K562 (cell line): ENCODE measurements around the gene EIF4G2. TPM values are rescaled to one million over a fixed set of nuclear protein-coding genes. Genes with fewer than 3 reads are reported as not detected.

Source experiments
- polyA plus RNA-seq, 8 experiments: library from polyadenylated mRNA; depleted of rRNA in 4 of 8; stranded (reverse) in 5 of 8; unstranded in 3 of 8; fragments of >200 nt; fragmentation: Nextera tagmentation in 2 of 8; fragmentation: Illumina TruSeq in 1 of 8; extraction: Ambion mirVana in 2 of 8; extraction: Trizol in 1 of 8; gene quantifications; 2 replicates each; pipeline versions ENCODE4 v1.2.1 to v1.2.3, GENCODE V29; 2011 to 2014; ENCODE audit warnings: inconsistent platforms in 1 of 8, missing spikeins in 1 of 8
- small RNA-seq: library from RNA; depleted of rRNA; stranded (forward); fragments of <200 nt; gene quantifications from one replicate; pipeline ENCODE3, GENCODE V24; 2014
- total RNA-seq, 7 experiments: library from RNA; depleted of rRNA in 6 of 7; stranded (reverse); fragments of >200 nt in 6 of 7; fragmentation: Illumina TruSeq in 2 of 7; extraction: Trizol in 2 of 7; gene quantifications; 2 replicates each; pipeline versions ENCODE4 v1.2.1 to v1.2.3, GENCODE V29; 2011 to 2021; ENCODE audit warnings: low replicate concordance in 1 of 7

Gene EIF4G2
- total and polyA plus RNA-seq, 9 of the 15 experiments (the other 6 are each of a cell fraction or from before 2014, with no cell fraction given) = 206 to 790 (median 646) TPM

Small RNA genes within 50 kb of the gene (small RNA-seq; reads per million reads assigned to genes)
- gene SNORD97 = not detected

Other genes starting within 250 kb of the EIF4G2 start
- not detected in 2 replicates for gene LYVE1, start 240.3 kb downstream of the EIF4G2 start, total RNA-seq (2014; rRNA removed)
- gene LYVE1, start 240.3 kb downstream of the EIF4G2 start, total RNA-seq (2014; rRNA removed; fragmentation: Illumina TruSeq; extraction: Trizol) = 0.07 and 0.32 TPM in 2 replicates
- gene LYVE1, start 240.3 kb downstream of the EIF4G2 start, total RNA-seq (2015; rRNA removed; fragmentation: Illumina TruSeq; extraction: Trizol) = 0.14 and 0.34 TPM in 2 replicates
- gene LYVE1, start 240.3 kb downstream of the EIF4G2 start, total RNA-seq (2021) = 0.13 and 0.27 TPM in 2 replicates
- gene LYVE1, start 240.3 kb downstream of the EIF4G2 start, polyA plus RNA-seq (2011; rRNA removed) = 0.42 and 1.1 TPM in 2 replicates
- 0.10 and 0.12 TPM in 2 replicates for gene LYVE1, start 240.3 kb downstream of the EIF4G2 start, polyA plus RNA-seq (2014; fragmentation: Illumina TruSeq; extraction: Trizol)
- gene LYVE1, start 240.3 kb downstream of the EIF4G2 start, polyA plus RNA-seq (2014; fragmentation: Nextera tagmentation; extraction: Ambion mirVana) = under 1 TPM; 0.06 to 0.27 TPM
- gene LYVE1, start 240.3 kb downstream of the EIF4G2 start, polyA plus RNA-seq (2014; rRNA removed) = 0.05 and 0.13 TPM in 2 replicates
- 0.04 TPM in 1 of 2 replicates, not detected in the other for gene IRAG1, start 115.2 kb downstream of the EIF4G2 start, total RNA-seq (2014; rRNA removed)
- 0.07 and 0.22 TPM in 2 replicates for gene IRAG1, start 115.2 kb downstream of the EIF4G2 start, total RNA-seq (2014; rRNA removed; fragmentation: Illumina TruSeq; extraction: Trizol)
- gene IRAG1, start 115.2 kb downstream of the EIF4G2 start, total RNA-seq (2015; rRNA removed; fragmentation: Illumina TruSeq; extraction: Trizol) = 0.08 and 0.11 TPM in 2 replicates
- gene IRAG1, start 115.2 kb downstream of the EIF4G2 start, total RNA-seq (2021) = 0.22 and 0.27 TPM in 2 replicates
- 0.11 and 0.14 TPM in 2 replicates for gene IRAG1, start 115.2 kb downstream of the EIF4G2 start, polyA plus RNA-seq (2011; rRNA removed)
- 0.07 and 0.10 TPM in 2 replicates for gene IRAG1, start 115.2 kb downstream of the EIF4G2 start, polyA plus RNA-seq (2014; fragmentation: Illumina TruSeq; extraction: Trizol)
- under 1 TPM; 0.01 TPM for gene IRAG1, start 115.2 kb downstream of the EIF4G2 start, polyA plus RNA-seq (2014; fragmentation: Nextera tagmentation; extraction: Ambion mirVana)
- gene IRAG1, start 115.2 kb downstream of the EIF4G2 start, polyA plus RNA-seq (2014; rRNA removed) = 0.01 TPM in 1 of 2 replicates, not detected in the other
- 52.4 and 56.1 TPM in 2 replicates for gene CTR9, start 57.7 kb downstream of the EIF4G2 start, total RNA-seq (2014; rRNA removed)
- 51.9 and 61.2 TPM in 2 replicates for gene CTR9, start 57.7 kb downstream of the EIF4G2 start, total RNA-seq (2014; rRNA removed; fragmentation: Illumina TruSeq; extraction: Trizol)
- gene CTR9, start 57.7 kb downstream of the EIF4G2 start, total RNA-seq (2015; rRNA removed; fragmentation: Illumina TruSeq; extraction: Trizol) = 34.7 and 42.2 TPM in 2 replicates
- 52.7 and 57.9 TPM in 2 replicates for gene CTR9, start 57.7 kb downstream of the EIF4G2 start, total RNA-seq (2021)
- gene CTR9, start 57.7 kb downstream of the EIF4G2 start, polyA plus RNA-seq (2011; rRNA removed) = 17.6 and 27.3 TPM in 2 replicates
- gene CTR9, start 57.7 kb downstream of the EIF4G2 start, polyA plus RNA-seq (2014; fragmentation: Illumina TruSeq; extraction: Trizol) = 74.3 and 79.3 TPM in 2 replicates
- 10 to 100 TPM; 25.4 to 38.3 TPM for gene CTR9, start 57.7 kb downstream of the EIF4G2 start, polyA plus RNA-seq (2014; fragmentation: Nextera tagmentation; extraction: Ambion mirVana)
- gene CTR9, start 57.7 kb downstream of the EIF4G2 start, polyA plus RNA-seq (2014; rRNA removed) = 47.3 and 49.7 TPM in 2 replicates
- 12.4 and 17.3 TPM in 2 replicates for gene ZBED5, start 49.1 kb upstream of the EIF4G2 start, total RNA-seq (2014; rRNA removed)
- gene ZBED5, start 49.1 kb upstream of the EIF4G2 start, total RNA-seq (2014; rRNA removed; fragmentation: Illumina TruSeq; extraction: Trizol) = 27.7 and 28.3 TPM in 2 replicates
- gene ZBED5, start 49.1 kb upstream of the EIF4G2 start, total RNA-seq (2015; rRNA removed; fragmentation: Illumina TruSeq; extraction: Trizol) = 24.6 and 28.6 TPM in 2 replicates
- 26.9 and 29.6 TPM in 2 replicates for gene ZBED5, start 49.1 kb upstream of the EIF4G2 start, total RNA-seq (2021)
- gene ZBED5, start 49.1 kb upstream of the EIF4G2 start, polyA plus RNA-seq (2011; rRNA removed) = 59.1 and 70.7 TPM in 2 replicates
- 23.3 and 25.7 TPM in 2 replicates for gene ZBED5, start 49.1 kb upstream of the EIF4G2 start, polyA plus RNA-seq (2014; fragmentation: Illumina TruSeq; extraction: Trizol)
- gene ZBED5, start 49.1 kb upstream of the EIF4G2 start, polyA plus RNA-seq (2014; fragmentation: Nextera tagmentation; extraction: Ambion mirVana) = 10 to 100 TPM; 21.3 to 25.1 TPM
- gene ZBED5, start 49.1 kb upstream of the EIF4G2 start, polyA plus RNA-seq (2014; rRNA removed) = 26.8 and 30.1 TPM in 2 replicates